ENCODE data around the gene DPPA3.

DNA sequence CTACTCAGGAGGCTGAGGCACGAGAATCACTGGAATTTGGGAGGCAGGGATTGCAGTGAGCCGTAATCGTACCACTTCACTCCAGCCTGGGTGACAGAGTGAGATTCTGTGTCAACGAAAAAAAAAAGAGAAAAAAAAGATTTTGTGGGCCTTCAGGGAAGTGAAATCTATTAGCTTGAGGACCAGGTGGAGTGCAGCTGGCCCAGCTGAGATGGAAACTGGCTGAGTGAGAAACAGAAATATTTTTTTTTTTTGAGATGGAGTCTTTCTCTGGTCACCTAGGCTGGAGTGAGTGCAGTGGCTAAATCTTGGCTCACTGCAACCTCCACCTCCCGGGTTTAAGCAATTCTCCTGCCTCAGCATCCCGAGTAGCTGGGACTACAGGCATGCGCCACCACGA lies 38.2 kb downstream of the DPPA3 start:
- TF ChIP-seq ZNF274 (IDR thresholded peaks at IDR 0.05; ENCODE audit: low read depth, low read length) (no peak), YY1 (IDR thresholded peaks at IDR 0.05; ENCODE audit: insufficient read depth, insufficient read length) (no peak), SUZ12 (IDR thresholded peaks at IDR 0.05; ENCODE audit: extremely low read depth, insufficient read depth, insufficient read length) (no peak)
